ENCODE results near the gene CHRNB2. TPM values are rescaled to one million over a fixed set of nuclear protein-coding genes. Genes with fewer than 3 reads are reported as not detected.

The CHRNB2 gene
- total and polyA plus RNA-seq, 2 of the 8 experiments (the other 6 are each of a cell fraction or from before 2014, with no cell fraction given): 3.1 to 4.1 TPM

DNA sequence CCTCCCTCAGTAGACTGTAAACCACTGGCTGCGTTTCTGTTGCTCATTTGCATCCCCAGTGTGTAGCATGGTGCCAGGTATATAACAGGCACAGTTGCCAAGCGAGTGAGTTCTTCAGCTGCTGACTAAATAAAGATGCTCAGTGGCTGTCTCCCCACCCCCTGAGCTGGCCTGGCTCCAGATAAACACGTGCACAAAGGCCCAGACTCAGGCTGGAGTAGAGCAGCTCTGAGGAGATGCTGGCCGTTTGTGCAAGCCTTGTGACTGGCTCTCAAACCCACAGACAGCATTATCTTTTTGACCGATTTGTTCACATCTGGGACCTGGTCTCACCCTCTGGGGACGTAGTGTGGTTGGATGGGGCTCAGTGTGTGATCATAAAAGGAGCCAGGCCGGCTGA is 7.1 kb downstream of the CHRNB2 start:
- Histone ChIP-seq H3K4ac (replicated peaks; ENCODE audit: insufficient read length, low read depth, low read length) (no peak overlapping the region), H3K23me2 (ENCODE audit: low read depth, low read length) (no peaks in the 10 kb centered on the region), H2BK20ac (ENCODE audit: low read length) (no peak overlapping the region), H3K56ac (replicated peaks; ENCODE audit: insufficient read length, low read depth, low read length) (no peak overlapping the region), H3K4me1 (replicated peaks in 1 of 4; ENCODE audit: control insufficient read depth in 3 of 4, insufficient read depth in 4 of 4, low read length in 3 of 4) (peaks cover 0 to 3% (median 1%) of the 10 kb centered on the region in 4 experiments; a peak in 2 of 7 replicates), H2BK12ac (ENCODE audit: low read depth, low read length) (no peak overlapping the region), H3K36me3 (ENCODE audit: control insufficient read depth in 2 of 4, insufficient read depth in 4 of 4, low read length in 3 of 4) (peaks cover 6 to 15% (median 10%) of the 10 kb centered on the region in 4 experiments; a peak in 7 of 8 replicates), H3K9ac (replicated peaks in 1 of 4; ENCODE audit: extremely low read depth in 1 of 4, low read depth in 3 of 4, low read length in 3 of 4) (no peak overlapping the region), H3K4me2 (ENCODE audit: insufficient read depth in 1 of 2, low read depth in 2 of 2, low read length in 2 of 2) (no peak overlapping the region), H3K27ac (ENCODE audit: low read depth, low read length) (no peak overlapping the region), H4K5ac (ENCODE audit: insufficient read length, low read depth, low read length) (no peak overlapping the region), H2BK120ac (replicated peaks; ENCODE audit: low read depth, low read length) (no peak overlapping the region), H3K14ac (ENCODE audit: insufficient read length) (no peak overlapping the region), H3K79me2 (ENCODE audit: control insufficient read depth in 1 of 2, insufficient read depth in 2 of 2, low read length in 2 of 2) (no peaks in the 10 kb centered on the region), H4K8ac (ENCODE audit: extremely low read depth, insufficient read depth, low read length) (no peak overlapping the region), H3K27me3 (replicated peaks in 1 of 4; ENCODE audit: control insufficient read depth in 3 of 4, extremely low read depth in 1 of 4, insufficient read depth in 3 of 4, low read length in 3 of 4) (no peaks in the 10 kb centered on the region), H4K91ac (replicated peaks; ENCODE audit: insufficient read length, low read length) (no peak overlapping the region), H3K18ac (ENCODE audit: extremely low read depth, low read length) (no peak overlapping the region), H3K23ac (ENCODE audit: insufficient read length) (no peak overlapping the region), H3K9me3 (ENCODE audit: insufficient read depth in 2 of 2, low read depth in 1 of 2, low read length in 1 of 2) (no peaks in the 10 kb centered on the region), H2BK5ac (ENCODE audit: low read depth, low read length) (no peak overlapping the region), H2BK15ac (ENCODE audit: low read length) (no peak overlapping the region), H4K20me1 (replicated peaks in 1 of 2; ENCODE audit: control insufficient read depth in 1 of 2, insufficient read depth in 2 of 2, low read length in 2 of 2) (peaks cover 6 to 16% of the 10 kb centered on the region in 2 experiments), H3K4me3 (ENCODE audit: extremely low read depth in 1 of 4, insufficient read depth in 2 of 4, low read depth in 3 of 4, low read length in 4 of 4) (no peak overlapping the region), H2AFZ (ENCODE audit: low read length) (no peak overlapping the region), H2AK5ac (ENCODE audit: low read depth, low read length) (no peak overlapping the region), H3K79me1 (ENCODE audit: low read depth, low read length) (no peaks in the 10 kb centered on the region)
- 74% methylated on average over 7 of the region's 7 CpGs; no CpG with 5 or more reads in 1 of the 2 experiments for WGBS, 2 experiments (ENCODE audit: extremely low coverage in 1 of 2, insufficient coverage in 1 of 2, insufficient read length in 1 of 2, insufficient replicate concordance in 2 of 2, low coverage in 1 of 2, low lambda C conversion rate in 2 of 2, missing lambda C conversion rate in 1 of 2)
- DNase-seq (ENCODE audit: low read depth in 1 of 2, low spot score in 2 of 2) (no peak), FAIRE-seq (no peak)
- ChIA-PET CTCF (ENCODE audit: partially characterized antibody) (interaction anchor here (0.8 to 3.0 kb wide), 10 partner anchors 11 to 250 kb away, joined by 3 to 13 read pairs (median 3); no protein-coding TSS in a partner anchor), POLR2A (ENCODE audit: partially characterized antibody) (interaction anchor here (1.0 to 5.0 kb wide), 5 partner anchors 14 to 154 kb away, joined by 3 to 23 read pairs (median 4); no protein-coding TSS in a partner anchor)
- TF ChIP-seq CBX5 (IDR thresholded peaks at IDR 0.05; ENCODE audit: low read depth, low read length): no peak
- TF ChIP-seq GTF2F1 (IDR thresholded peaks at IDR 0.05; ENCODE audit: borderline replicate concordance, low read depth, low read length): no peak
- no peak for TF ChIP-seq SRF (IDR thresholded peaks at IDR 0.05; ENCODE audit: low read depth, low read length)
- no peak for TF ChIP-seq SIRT6 (IDR thresholded peaks at IDR 0.05; ENCODE audit: low read length)
- no peak for TF ChIP-seq TAF7 (optimal IDR thresholded peaks at IDR 0.05; ENCODE audit: borderline replicate concordance, low read depth, low read length)

Measured in H1 (cell line).